ENCODE results near the gene ELOVL4. TPM values are rescaled to one million over a fixed set of nuclear protein-coding genes. Genes with fewer than 3 reads are reported as not detected.

The ELOVL4 gene
- total RNA-seq: 1 to 10 TPM; 3.7 to 4.8 TPM

DNA sequence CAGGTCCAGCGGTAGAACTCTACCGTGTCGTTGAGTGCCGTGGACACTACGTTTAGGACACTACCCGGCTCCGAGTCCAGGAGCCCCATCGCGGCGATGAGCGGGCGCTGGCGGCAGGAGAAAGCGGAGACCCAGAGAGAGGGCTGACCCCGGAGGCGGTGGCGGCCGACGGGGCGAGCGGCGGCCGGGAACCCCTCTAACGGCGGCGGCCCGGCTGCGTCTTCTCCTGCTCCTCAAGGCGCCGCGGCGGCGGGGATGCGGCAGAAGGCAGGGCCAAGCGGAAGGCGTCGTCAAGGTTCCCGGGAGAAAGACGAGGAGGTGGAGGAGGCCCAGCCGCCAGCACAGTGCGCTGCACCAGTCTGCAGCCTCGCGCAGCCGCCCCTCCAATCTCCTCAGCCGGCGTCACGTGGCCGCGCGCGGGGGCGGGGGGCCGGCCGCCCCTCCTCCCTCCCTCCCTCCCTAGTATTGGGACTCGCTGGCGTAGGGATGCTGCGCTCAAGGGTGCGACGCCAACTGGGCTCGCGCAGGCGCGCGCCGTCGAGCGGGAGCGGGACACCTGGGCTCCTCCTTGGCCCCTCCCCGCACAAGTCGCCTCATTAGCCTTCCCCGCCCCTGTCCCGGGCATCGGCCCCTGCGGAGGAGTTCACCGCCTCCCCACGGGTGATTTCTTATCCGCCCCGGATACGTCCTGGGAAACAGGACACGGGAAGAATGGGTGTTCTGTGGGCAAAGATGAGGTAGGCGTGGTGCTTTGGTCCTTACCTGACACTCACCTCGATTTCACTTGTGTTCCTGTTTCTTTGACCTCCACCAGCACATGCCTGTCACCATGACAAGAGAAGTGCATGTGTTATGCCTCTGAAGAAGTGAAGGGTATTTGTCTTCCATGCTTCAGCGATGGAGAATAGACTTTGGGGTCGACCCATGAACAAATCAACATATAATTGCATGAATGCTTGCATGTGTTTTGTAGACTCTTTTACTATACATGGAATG, at the start of gene ELOVL4:
Gene ELOVL4, minus strand, starts transcription at position 363 of the 996 bp plus-strand sequence. Its CDS starts 274 bp downstream, at position 89.

Other genes with a start within 250 kb of the ELOVL4 start
- 10 to 100 TPM; 16.9 to 48.3 TPM for gene TTK, start 57.1 kb upstream of the ELOVL4 start, total RNA-seq
- gene BCKDHB, start 159.1 kb upstream of the ELOVL4 start, total RNA-seq: 10 to 100 TPM in 1 of 2 donors, 1 to 10 TPM in 1; 8.7 to 13.1 TPM

Data from melanocyte of skin (primary cell).